ENCODE data around the gene CDS1.

DNA sequence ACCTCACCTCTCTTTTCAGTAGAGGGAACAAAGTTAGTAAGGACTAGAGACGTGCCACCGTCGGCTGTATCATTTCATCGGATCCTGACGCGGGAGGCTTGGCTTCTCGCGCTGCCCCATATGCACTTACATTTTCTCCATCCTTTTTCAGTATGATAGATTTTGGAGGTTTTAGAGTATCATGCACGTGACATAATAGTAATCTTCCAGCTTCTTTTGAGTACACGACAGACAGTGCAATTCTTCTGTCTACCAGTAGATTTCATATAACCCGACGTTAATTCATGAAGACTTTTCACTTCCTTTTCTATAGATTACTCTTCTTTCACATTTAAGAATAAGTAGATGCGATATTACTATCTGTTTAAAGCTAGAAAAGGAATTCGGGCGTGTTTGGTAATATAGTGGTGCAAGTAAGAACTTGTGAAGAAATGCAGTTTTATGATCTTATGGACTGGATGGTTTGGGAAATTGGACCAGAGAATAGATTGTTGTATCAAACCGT is 1.0 kb downstream of the CDS1 start:
- TF ChIP-seq, protein P1, sequence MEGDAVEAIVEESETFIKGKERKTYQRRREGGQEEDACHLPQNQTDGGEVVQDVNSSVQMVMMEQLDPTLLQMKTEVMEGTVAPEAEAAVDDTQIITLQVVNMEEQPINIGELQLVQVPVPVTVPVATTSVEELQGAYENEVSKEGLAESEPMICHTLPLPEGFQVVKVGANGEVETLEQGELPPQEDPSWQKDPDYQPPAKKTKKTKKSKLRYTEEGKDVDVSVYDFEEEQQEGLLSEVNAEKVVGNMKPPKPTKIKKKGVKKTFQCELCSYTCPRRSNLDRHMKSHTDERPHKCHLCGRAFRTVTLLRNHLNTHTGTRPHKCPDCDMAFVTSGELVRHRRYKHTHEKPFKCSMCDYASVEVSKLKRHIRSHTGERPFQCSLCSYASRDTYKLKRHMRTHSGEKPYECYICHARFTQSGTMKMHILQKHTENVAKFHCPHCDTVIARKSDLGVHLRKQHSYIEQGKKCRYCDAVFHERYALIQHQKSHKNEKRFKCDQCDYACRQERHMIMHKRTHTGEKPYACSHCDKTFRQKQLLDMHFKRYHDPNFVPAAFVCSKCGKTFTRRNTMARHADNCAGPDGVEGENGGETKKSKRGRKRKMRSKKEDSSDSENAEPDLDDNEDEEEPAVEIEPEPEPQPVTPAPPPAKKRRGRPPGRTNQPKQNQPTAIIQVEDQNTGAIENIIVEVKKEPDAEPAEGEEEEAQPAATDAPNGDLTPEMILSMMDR (IDR thresholded peaks at IDR 0.05; ENCODE audit: poor library complexity), result no peak
- no peak for TF ChIP-seq EZH2 (IDR thresholded peaks at IDR 0.05; ENCODE audit: borderline replicate concordance)
- no peak for TF ChIP-seq EZH2phosphoT487 (IDR thresholded peaks at IDR 0.05; ENCODE audit: low read depth, severe bottlenecking, unreplicated experiment)
